ENCODE results near the gene DUSP5.

DUSP5 gene

GRCh38 chr10:110475722-110476515 is 21.8 kb upstream of the DUSP5 start:
- in situ Hi-C loops (cut with MboI; ENCODE audit: low pct_unique_long_range_greater_than_20kb, low sequenced_read_pairs): no loop called here

GRCh38 chr10:110479710-110480109 is 18.0 kb upstream of the DUSP5 start:
- in situ Hi-C loops (cut with MboI; ENCODE audit: low pct_unique_long_range_greater_than_20kb, low sequenced_read_pairs): no loop called here
- DNase-seq: no peak

More at GRCh38 chr10:110475722-110476515, 21.8 kb upstream of the DUSP5 start:
- DNase-seq: no peak

GRCh38 chr10:110480387-110480786 is 17.3 kb upstream of the DUSP5 start:
- in situ Hi-C loops (cut with MboI; ENCODE audit: low pct_unique_long_range_greater_than_20kb, low sequenced_read_pairs): no loop called here
- no peak for DNase-seq

GRCh38 chr10:110481919-110482318 is 15.8 kb upstream of the DUSP5 start:
- in situ Hi-C loops (cut with MboI; ENCODE audit: low pct_unique_long_range_greater_than_20kb, low sequenced_read_pairs): no loop called here
- DNase-seq: no peak

GRCh38 chr10:110483633-110484032 is 14.1 kb upstream of the DUSP5 start:
- in situ Hi-C loops (cut with MboI; ENCODE audit: low pct_unique_long_range_greater_than_20kb, low sequenced_read_pairs): no loop called here
- no peak for DNase-seq

- no peak for DNase-seq
- in situ Hi-C loops (cut with MboI; ENCODE audit: low pct_unique_long_range_greater_than_20kb, low sequenced_read_pairs): no loop called here
These were observed 12.2 kb upstream of the DUSP5 start for GRCh38 chr10:110485541-110485940.

GRCh38 chr10:110486680-110487410 is 10.9 kb upstream of the DUSP5 start:
- no peak for DNase-seq
- in situ Hi-C loops (cut with MboI; ENCODE audit: low pct_unique_long_range_greater_than_20kb, low sequenced_read_pairs): no loop called here

- no peak for DNase-seq
- in situ Hi-C loops (cut with MboI; ENCODE audit: low pct_unique_long_range_greater_than_20kb, low sequenced_read_pairs): no loop called here
These were observed 10.0 kb upstream of the DUSP5 start for GRCh38 chr10:110487411-110488331.

GRCh38 chr10:110488332-110488681 is 9.4 kb upstream of the DUSP5 start:
- DNase-seq: no peak
- in situ Hi-C loops (cut with MboI; ENCODE audit: low pct_unique_long_range_greater_than_20kb, low sequenced_read_pairs): no loop called here

GRCh38 chr10:110488940-110489339 is 8.8 kb upstream of the DUSP5 start:
- peak; percentile 23 for DNase-seq

GRCh38 chr10:110490640-110491039 is 7.1 kb upstream of the DUSP5 start:
- DNase-seq: no peak
- in situ Hi-C loops (cut with MboI; ENCODE audit: low pct_unique_long_range_greater_than_20kb, low sequenced_read_pairs): no loop called here

More at GRCh38 chr10:110488940-110489339, 8.8 kb upstream of the DUSP5 start:
- in situ Hi-C loops (cut with MboI; ENCODE audit: low pct_unique_long_range_greater_than_20kb, low sequenced_read_pairs): no loop called here

- no peak for DNase-seq
- in situ Hi-C loops (cut with MboI; ENCODE audit: low pct_unique_long_range_greater_than_20kb, low sequenced_read_pairs): no loop called here
These were observed 6.4 kb upstream of the DUSP5 start for GRCh38 chr10:110491346-110491745.

GRCh38 chr10:110492069-110492822 is 5.5 kb upstream of the DUSP5 start:
- in situ Hi-C loops (cut with MboI; ENCODE audit: low pct_unique_long_range_greater_than_20kb, low sequenced_read_pairs): no loop called here
- DNase-seq: no peak

GRCh38 chr10:110493832-110494426 is 3.8 kb upstream of the DUSP5 start:
- DNase-seq: no peak

GRCh38 chr10:110494532-110494931 is 3.2 kb upstream of the DUSP5 start:
- in situ Hi-C loops (cut with MboI; ENCODE audit: low pct_unique_long_range_greater_than_20kb, low sequenced_read_pairs): no loop called here
- DNase-seq: no peak

More at GRCh38 chr10:110493832-110494426, 3.8 kb upstream of the DUSP5 start:
- in situ Hi-C loops (cut with MboI; ENCODE audit: low pct_unique_long_range_greater_than_20kb, low sequenced_read_pairs): no loop called here

- peak; percentile 37 for DNase-seq
- in situ Hi-C loops (cut with MboI; ENCODE audit: low pct_unique_long_range_greater_than_20kb, low sequenced_read_pairs): no loop called here
These were observed 1.8 kb upstream of the DUSP5 start for GRCh38 chr10:110495731-110496552.

- in situ Hi-C loops (cut with MboI; ENCODE audit: low pct_unique_long_range_greater_than_20kb, low sequenced_read_pairs): no loop called here
- DNase-seq: no peak
These were observed 912 bp upstream of the DUSP5 start for GRCh38 chr10:110496553-110497437.
